ENCODE results near the gene LCNL1. TPM values are rescaled to one million over a fixed set of nuclear protein-coding genes. Genes with fewer than 3 reads are reported as not detected.

The LCNL1 gene
- 0.02 to 0.10 TPM (median 0.05 TPM) in 3 of 5 replicates, not detected in the others for total RNA-seq (2022; extraction: Qiagen RNA extraction; ENCODE audit: low read depth)

DNA sequence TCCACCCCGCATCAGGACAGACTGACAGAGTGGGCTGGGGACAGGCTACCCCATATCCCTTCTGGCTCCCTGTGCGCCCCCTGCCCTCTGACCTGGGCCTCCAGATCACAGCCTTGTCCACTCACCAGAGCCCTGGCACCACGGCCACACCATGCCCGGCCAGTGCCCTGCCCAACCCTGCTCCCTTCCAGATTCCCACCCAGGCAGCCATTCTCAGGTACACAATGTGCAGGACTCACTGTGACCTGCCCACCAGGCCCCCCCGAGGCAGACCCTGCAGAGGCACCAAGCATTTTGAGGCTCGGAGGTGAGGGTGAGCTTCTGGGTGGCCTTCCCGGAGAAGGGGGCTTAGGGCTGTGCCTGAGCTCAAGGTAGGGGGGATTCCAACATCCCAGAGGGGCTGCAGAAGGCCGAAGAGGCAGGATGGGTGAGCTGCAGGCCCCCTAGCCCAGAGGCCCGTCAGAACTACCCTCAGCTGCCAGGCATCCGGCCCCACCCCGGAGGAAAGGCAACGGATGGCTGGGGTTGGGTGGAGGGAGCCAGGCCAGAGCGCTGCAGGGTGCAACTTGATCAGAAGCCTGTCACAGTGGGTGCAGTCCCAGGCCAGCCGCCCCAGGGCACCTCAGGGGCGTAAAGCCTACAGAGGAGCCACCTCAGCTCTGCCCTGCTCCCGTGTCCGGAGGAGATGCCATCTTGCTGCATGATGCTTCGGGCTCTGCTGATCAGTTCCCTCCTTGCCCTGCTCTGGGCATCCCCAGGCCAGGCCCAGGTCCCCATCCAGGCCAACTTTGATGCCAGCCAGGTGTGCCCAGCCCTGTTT is at the start of gene LCNL1:
Gene LCNL1 (plus strand): TSS at position 762 of the 820 bp plus-strand sequence. CDS start 594 bp downstream, outside the sequence.

DNA sequence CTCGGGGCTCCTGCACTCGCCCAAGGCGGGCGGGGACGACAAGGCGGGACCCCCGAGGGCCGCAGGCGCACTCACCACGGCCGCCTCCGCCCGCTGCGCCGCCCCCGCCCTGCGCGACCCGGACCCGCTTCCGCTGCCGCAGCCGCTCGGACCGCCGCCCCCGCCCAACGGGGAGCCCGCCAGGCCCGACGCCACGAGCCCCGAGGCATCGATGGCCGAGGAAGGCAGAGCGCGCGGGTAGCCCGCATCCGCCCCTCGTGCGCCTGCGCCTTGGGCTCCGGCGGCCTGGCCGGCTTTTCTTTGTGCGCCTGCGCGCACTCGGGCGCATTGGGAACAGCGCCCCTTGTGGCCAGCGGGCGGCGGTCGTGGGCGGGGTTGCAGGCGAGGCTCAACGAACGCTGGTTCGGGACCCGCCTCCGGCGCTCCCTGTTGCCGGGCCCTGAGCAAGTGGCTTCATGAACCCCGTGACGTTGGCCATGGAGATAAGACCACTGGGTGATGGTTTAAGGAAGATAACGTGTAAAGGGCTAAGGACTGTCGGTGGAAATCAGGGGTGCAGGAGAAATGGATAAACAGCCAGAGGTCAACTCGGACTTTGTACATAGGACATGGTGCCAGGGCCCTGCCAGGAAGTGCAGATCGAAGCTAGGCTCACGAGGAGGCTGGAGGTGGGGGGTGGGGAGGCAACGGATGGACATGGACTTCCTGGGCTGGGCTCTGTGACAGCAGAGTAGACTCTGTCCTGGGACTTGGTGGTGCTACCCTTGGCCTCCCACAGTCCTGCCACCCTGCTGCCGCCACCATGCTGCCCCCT is 38.1 kb upstream of the LCNL1 start, which contains the start of the genes C8G and FBXW5:
Gene C8G (plus strand): TSS at position 725 of the 814 bp plus-strand sequence. CDS start 78 bp downstream, at position 803.
Gene FBXW5 (minus strand): TSS at position 220 of the 814 bp plus-strand sequence. CDS start 655 bp downstream, outside the sequence.

DNA sequence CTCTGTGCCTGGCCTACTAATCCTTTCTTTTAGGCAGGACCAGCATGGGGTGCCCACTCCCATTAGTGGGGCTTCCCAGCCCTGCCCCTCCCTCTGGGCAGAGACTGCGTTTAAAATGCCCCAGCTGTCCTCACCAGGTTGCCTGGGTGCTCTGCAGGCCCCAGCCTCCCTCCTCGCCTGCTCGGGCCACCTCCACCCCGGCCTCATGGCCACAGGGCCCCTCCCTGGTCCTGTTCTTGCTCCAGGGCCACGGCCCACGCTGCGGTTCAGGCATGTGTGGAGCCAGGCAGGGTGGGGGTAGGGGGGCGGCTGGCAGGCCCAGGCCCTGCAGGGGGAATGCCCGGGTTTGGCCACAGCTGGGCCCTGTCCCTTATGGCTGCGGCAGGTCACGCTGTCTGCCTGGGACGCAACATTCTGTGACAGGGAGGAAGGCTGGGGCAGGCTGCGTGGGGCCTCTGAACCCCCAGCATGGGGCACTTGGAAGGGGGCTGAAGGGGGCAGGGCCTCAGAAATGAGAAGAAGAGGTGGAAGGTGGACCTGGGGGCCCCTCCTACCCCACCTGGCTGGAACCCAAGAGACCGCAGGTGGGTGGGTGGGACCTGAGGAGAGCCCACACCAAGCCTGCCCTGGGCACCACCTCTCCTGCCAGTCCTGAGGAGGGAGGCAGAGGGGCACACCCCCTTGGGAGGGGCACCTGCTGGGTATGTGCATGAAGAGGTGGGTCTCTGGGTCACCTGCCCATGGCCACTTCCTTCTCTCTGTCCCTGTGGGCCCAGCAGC is 31.1 kb upstream of the LCNL1 start, which contains the start of gene LCN12:
Gene LCN12 (plus strand): TSS at position 733 of the 780 bp plus-strand sequence. CDS start 55 bp downstream, outside the sequence.

DNA sequence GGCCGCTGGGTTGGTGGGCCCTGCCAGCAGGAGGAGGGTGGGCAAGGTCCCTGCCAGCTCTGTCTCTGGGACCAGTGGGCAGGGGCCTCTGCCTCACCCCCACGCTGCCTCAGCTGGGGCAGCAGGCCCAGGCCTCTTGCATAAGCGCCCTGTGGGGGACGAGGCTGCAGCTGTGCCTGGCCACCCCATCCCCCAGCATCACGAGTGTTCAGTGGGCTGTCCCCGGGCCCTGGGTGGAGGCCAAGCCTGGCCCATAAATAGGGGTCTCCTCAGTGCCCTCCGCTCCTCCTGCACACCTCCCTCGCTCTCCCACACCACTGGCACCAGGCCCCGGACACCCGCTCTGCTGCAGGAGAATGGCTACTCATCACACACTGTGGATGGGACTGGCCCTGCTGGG is 5.6 kb upstream of the LCNL1 start, which contains the start of gene PTGDS:
Gene PTGDS (plus strand): TSS at position 282 of the 400 bp plus-strand sequence. CDS start 75 bp downstream, at position 357.

DNA sequence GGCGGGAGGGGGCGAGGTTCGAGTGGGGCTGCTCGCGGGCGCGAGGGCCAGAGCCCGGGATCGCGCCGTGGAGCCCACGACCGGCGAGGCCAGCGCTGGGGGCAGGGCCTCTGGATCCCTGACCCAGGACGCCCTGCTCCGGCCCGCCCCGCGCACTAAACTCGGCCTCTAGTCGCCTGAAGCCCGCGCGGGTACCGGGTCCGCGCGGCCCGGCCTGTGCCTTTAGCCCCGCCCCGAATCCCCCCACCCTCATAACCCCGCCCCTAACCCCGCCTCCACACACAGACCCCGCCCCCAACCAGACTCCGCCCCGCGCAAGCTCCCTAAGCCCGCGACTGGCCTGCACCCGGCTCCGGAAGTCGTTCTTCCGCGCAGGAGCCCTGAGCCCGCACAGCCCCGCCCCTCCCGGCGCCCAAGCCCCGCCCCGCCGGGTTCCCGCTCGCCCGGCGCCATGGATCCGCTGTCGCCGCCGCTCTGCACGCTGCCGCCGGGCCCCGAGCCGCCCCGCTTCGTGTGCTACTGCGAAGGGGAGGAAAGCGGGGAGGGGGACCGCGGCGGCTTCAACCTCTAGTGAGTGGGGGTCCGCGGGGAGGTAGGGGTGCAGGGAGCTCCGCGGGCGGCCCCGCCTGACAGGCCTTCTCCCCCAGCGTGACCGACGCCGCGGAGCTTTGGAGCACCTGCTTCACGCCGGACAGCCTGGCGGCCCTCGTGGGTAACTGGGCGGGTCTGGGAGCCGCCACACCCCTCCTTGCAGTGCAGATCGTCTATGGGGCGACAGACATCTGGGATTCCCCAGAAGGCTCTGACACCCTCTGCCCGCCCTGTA is 9.4 kb downstream of the LCNL1 start, which contains the start of gene PAXX:
Gene PAXX (plus strand): TSS at position 430 of the 826 bp plus-strand sequence. CDS start 22 bp downstream, at position 452.

DNA sequence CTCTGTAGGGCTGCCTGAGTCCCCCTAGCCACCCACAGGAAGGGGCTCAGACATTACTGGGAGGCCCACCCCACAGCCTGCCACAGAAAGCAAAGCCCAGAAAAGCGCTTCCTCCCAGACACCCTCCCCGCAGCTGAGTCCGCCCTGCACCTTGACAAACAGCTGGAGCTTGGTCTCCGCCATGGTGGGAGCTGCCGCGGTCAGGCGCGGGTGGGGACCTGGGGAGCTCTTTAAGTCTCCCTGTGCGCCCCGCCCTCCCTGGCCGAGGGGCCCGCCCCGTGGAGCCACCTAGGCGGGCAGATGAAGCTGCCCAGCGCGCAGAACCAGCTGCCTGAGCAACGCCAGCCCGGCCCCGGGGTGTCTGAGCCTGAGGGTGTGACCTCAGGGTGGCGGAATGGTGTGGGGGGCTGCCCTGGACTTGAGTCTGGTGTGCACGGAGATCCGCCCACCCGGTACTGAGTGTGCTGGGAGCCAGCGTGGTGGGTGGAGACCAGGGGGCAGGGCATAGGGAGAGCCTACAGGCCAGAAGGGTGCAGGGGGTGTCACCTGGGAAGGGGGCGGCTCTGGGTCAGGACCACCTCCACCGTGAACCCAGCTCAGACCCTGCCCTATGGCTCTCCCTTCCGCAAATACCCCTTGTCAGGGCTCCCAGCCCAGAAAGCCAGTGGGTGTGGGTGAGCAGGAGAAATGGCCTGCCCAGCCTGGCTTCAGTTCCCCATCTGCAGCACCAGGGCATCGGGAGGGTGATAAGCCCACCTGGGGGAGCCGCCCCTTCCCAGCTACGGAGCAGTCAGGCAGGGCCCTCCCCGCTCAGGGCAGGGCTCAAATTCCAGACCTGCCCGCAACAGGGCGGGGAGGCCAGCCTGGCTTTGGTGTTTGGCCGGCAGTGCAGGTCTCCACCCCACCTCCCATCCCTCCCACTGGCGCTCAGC is 13.8 kb downstream of the LCNL1 start, which contains the start of gene CLIC3:
Gene CLIC3 (minus strand): TSS at position 208 of the 932 bp plus-strand sequence. CDS start 25 bp downstream, at position 183.

DNA sequence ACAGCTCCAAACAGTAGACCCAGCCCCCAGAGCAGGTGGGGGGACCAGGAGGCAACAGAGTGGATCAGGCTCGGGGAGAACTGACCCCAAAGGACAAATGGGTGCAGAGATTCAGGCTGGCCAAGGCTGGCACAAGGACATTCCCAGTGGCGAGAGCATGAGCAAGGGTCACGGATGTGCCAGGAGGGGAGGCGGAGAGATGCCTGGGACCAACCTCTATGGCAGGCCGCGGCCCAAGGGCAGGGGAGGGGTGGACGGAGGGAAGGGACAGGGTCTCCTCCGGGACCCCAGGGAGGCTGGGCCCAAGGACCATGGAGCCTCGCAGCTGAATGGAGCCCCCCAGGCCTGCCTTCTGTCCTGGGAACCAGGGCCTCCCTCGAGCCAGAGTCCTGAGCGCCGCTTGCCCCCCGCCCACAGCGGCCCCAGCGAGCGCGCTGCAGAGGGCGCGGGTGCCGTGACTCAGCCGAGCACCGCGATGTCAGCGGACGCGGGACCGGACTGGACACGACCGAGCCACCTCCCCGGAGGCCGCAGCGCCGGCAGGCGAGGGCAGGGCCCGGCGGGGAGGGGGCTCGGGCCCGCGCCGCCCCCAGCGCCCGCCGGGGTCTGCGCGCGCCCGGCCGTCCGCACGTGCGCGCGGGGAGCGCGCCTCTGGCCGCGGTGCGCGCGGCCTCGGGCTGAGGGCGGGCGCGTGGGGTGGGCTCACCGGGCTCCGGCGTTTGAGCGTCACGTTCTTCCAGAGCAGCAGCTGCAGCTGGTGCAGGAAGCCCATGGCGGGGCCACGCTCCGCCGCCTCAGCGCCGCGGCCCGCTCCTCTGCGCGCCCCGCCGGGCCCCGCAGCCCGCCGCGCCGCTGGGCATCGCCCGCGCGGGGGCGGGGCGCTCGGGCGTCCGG is 44.8 kb downstream of the LCNL1 start, which contains the start of gene ABCA2:
Gene ABCA2 (minus strand): TSS at position 869 of the 894 bp plus-strand sequence. CDS start 97 bp downstream, at position 772.

DNA sequence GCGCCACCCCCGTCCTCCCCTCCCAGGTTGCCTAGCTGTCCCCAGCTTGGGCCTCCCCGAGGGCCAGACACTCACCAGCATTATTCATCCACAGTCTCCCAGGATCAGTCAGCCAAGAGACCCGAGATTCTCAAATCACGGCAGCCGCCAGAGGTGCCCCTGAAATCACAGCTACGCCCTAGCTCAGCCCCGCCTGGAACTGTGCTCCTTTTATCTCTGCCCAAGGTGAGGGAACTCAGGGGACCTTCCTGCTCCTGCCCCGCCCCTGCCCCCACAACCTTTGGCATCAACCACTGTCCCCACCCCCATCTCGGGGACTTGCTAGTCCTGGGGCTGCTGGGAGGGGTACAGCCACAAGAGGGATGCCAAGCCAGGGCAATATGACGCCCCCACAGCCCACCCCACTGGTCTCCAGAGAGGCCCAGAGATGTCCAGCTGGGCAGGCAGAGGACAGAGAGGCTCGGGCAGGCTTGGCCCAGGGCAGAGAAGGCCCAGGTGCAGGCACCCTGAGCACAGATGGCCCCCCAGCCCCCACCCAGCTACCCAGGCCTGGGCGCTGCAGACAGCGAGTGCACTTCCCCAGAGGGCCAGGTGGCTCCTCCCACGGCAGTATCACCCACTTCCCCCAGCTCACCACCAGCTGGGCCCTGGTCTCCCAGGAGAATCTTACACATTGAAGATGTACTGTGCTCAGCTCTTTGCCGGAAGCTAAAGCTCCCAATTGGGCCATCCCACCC is 49.3 kb downstream of the LCNL1 start, which contains the start of gene FUT7:
Gene FUT7 (minus strand): TSS at position 185 of the 737 bp plus-strand sequence. CDS start 97 bp downstream, at position 88.

Other genes starting within 250 kb of the LCNL1 start
- gene LCN10, start 240.1 kb upstream of the LCNL1 start, total RNA-seq (2022; extraction: Qiagen RNA extraction; ENCODE audit: low read depth): not detected in 5 replicates
- gene LCN6, start 234.5 kb upstream of the LCNL1 start, total RNA-seq (2022; extraction: Qiagen RNA extraction; ENCODE audit: low read depth): not detected in 5 replicates
- gene LCN8, start 224.8 kb upstream of the LCNL1 start, total RNA-seq (2022; extraction: Qiagen RNA extraction; ENCODE audit: low read depth): not detected in 5 replicates
- gene LCN15, start 218.5 kb upstream of the LCNL1 start, total RNA-seq (2022; extraction: Qiagen RNA extraction; ENCODE audit: low read depth): not detected in 5 replicates
- 64.9 to 72.6 TPM (median 70.3 TPM) in 5 replicates for gene TMEM141, start 191.6 kb upstream of the LCNL1 start, total RNA-seq (2022; extraction: Qiagen RNA extraction; ENCODE audit: low read depth)
- 0.10 to 0.34 TPM (median 0.26 TPM) in 5 replicates for gene CCDC183, start 186.7 kb upstream of the LCNL1 start, total RNA-seq (2022; extraction: Qiagen RNA extraction; ENCODE audit: low read depth)
- 65.6 to 91.8 TPM (median 82.0 TPM) in 5 replicates for gene RABL6, start 175.0 kb upstream of the LCNL1 start, total RNA-seq (2022; extraction: Qiagen RNA extraction; ENCODE audit: low read depth)
- 3.2 to 4.8 TPM (median 3.8 TPM) in 5 replicates for gene AJM1, start 140.5 kb upstream of the LCNL1 start, total RNA-seq (2022; extraction: Qiagen RNA extraction; ENCODE audit: low read depth)
- 270 to 314 TPM (median 281 TPM) in 5 replicates for gene PHPT1, start 133.6 kb upstream of the LCNL1 start, total RNA-seq (2022; extraction: Qiagen RNA extraction; ENCODE audit: low read depth)
- gene MAMDC4, start 130.6 kb upstream of the LCNL1 start, total RNA-seq (2022; extraction: Qiagen RNA extraction; ENCODE audit: low read depth): 1.8 to 5.4 TPM (median 4.1 TPM) in 5 replicates
- 440 to 480 TPM (median 443 TPM) in 5 replicates for gene EDF1, start 116.7 kb upstream of the LCNL1 start, total RNA-seq (2022; extraction: Qiagen RNA extraction; ENCODE audit: low read depth)
- gene TRAF2, start 96.5 kb upstream of the LCNL1 start, total RNA-seq (2022; extraction: Qiagen RNA extraction; ENCODE audit: low read depth): 42.4 to 76.5 TPM (median 63.8 TPM) in 5 replicates
- 67.1 to 97.1 TPM (median 91.2 TPM) in 5 replicates for gene FBXW5, start 38.3 kb upstream of the LCNL1 start, total RNA-seq (2022; extraction: Qiagen RNA extraction; ENCODE audit: low read depth)
- 0.71 to 1.5 TPM (median 1.1 TPM) in 5 replicates for gene C8G, start 37.8 kb upstream of the LCNL1 start, total RNA-seq (2022; extraction: Qiagen RNA extraction; ENCODE audit: low read depth)
- gene LCN12, start 30.7 kb upstream of the LCNL1 start, total RNA-seq (2022; extraction: Qiagen RNA extraction; ENCODE audit: low read depth): 0.95 to 1.9 TPM (median 1.4 TPM) in 5 replicates
- 0.28 to 0.37 TPM (median 0.33 TPM) in 3 of 5 replicates, not detected in the others for gene PTGDS, start 5.5 kb upstream of the LCNL1 start, total RNA-seq (2022; extraction: Qiagen RNA extraction; ENCODE audit: low read depth)
- gene PAXX, start 9.4 kb downstream of the LCNL1 start, total RNA-seq (2022; extraction: Qiagen RNA extraction; ENCODE audit: low read depth): 44.8 to 86.6 TPM (median 72.0 TPM) in 5 replicates
- gene CLIC3, start 13.6 kb downstream of the LCNL1 start, total RNA-seq (2022; extraction: Qiagen RNA extraction; ENCODE audit: low read depth): 2.2 to 2.7 TPM (median 2.6 TPM) in 5 replicates
- gene ABCA2, start 45.2 kb downstream of the LCNL1 start, total RNA-seq (2022; extraction: Qiagen RNA extraction; ENCODE audit: low read depth): 19.3 to 29.0 TPM (median 25.8 TPM) in 5 replicates
- 0.12 TPM in 1 of 5 replicates, not detected in the others for gene FUT7, start 49.1 kb downstream of the LCNL1 start, total RNA-seq (2022; extraction: Qiagen RNA extraction; ENCODE audit: low read depth)
- gene NPDC1, start 63.2 kb downstream of the LCNL1 start, total RNA-seq (2022; extraction: Qiagen RNA extraction; ENCODE audit: low read depth): 43.4 to 83.2 TPM (median 74.9 TPM) in 5 replicates
- gene ENTPD2, start 71.1 kb downstream of the LCNL1 start, total RNA-seq (2022; extraction: Qiagen RNA extraction; ENCODE audit: low read depth): 0.67 to 0.95 TPM (median 0.82 TPM) in 5 replicates
- gene SAPCD2, start 87.6 kb downstream of the LCNL1 start, total RNA-seq (2022; extraction: Qiagen RNA extraction; ENCODE audit: low read depth): 15.1 to 29.3 TPM (median 23.8 TPM) in 5 replicates
- gene UAP1L1, start 94.5 kb downstream of the LCNL1 start, total RNA-seq (2022; extraction: Qiagen RNA extraction; ENCODE audit: low read depth): 10.5 to 16.3 TPM (median 11.5 TPM) in 5 replicates
- gene MAN1B1, start 104.0 kb downstream of the LCNL1 start, total RNA-seq (2022; extraction: Qiagen RNA extraction; ENCODE audit: low read depth): 44.5 to 52.7 TPM (median 47.9 TPM) in 5 replicates
- 73.1 to 121 TPM (median 107 TPM) in 5 replicates for gene DPP7, start 131.7 kb downstream of the LCNL1 start, total RNA-seq (2022; extraction: Qiagen RNA extraction; ENCODE audit: low read depth)
- gene GRIN1, start 156.2 kb downstream of the LCNL1 start, total RNA-seq (2022; extraction: Qiagen RNA extraction; ENCODE audit: low read depth): 0.10 to 0.62 TPM (median 0.57 TPM) in 5 replicates
- 0.26 to 1.5 TPM (median 1.0 TPM) in 5 replicates for gene LRRC26, start 187.1 kb downstream of the LCNL1 start, total RNA-seq (2022; extraction: Qiagen RNA extraction; ENCODE audit: low read depth)
- not detected in 5 replicates for gene TMEM210, start 189.1 kb downstream of the LCNL1 start, total RNA-seq (2022; extraction: Qiagen RNA extraction; ENCODE audit: low read depth)
- gene ANAPC2, start 205.6 kb downstream of the LCNL1 start, total RNA-seq (2022; extraction: Qiagen RNA extraction; ENCODE audit: low read depth): 24.3 to 40.2 TPM (median 35.5 TPM) in 5 replicates
- gene SSNA1, start 205.7 kb downstream of the LCNL1 start, total RNA-seq (2022; extraction: Qiagen RNA extraction; ENCODE audit: low read depth): 108 to 146 TPM (median 135 TPM) in 5 replicates
- 6.0 to 10.7 TPM (median 9.6 TPM) in 5 replicates for gene TPRN, start 217.7 kb downstream of the LCNL1 start, total RNA-seq (2022; extraction: Qiagen RNA extraction; ENCODE audit: low read depth)
- gene TMEM203, start 222.7 kb downstream of the LCNL1 start, total RNA-seq (2022; extraction: Qiagen RNA extraction; ENCODE audit: low read depth): 32.6 to 45.1 TPM (median 44.4 TPM) in 5 replicates
- gene NDOR1, start 222.7 kb downstream of the LCNL1 start, total RNA-seq (2022; extraction: Qiagen RNA extraction; ENCODE audit: low read depth): 12.5 to 19.9 TPM (median 19.0 TPM) in 5 replicates
- 1.2 to 2.7 TPM (median 1.8 TPM) in 5 replicates for gene RNF208, start 239.2 kb downstream of the LCNL1 start, total RNA-seq (2022; extraction: Qiagen RNA extraction; ENCODE audit: low read depth)
- 3.2 to 4.2 TPM (median 3.6 TPM) in 5 replicates for gene CYSRT1, start 242.2 kb downstream of the LCNL1 start, total RNA-seq (2022; extraction: Qiagen RNA extraction; ENCODE audit: low read depth)
- gene RNF224, start 244.5 kb downstream of the LCNL1 start, total RNA-seq (2022; extraction: Qiagen RNA extraction; ENCODE audit: low read depth): 0.08 to 0.16 TPM (median 0.14 TPM) in 5 replicates
- 0.07 to 0.14 TPM (median 0.11 TPM) in 4 of 5 replicates, not detected in the other for gene SLC34A3, start 247.9 kb downstream of the LCNL1 start, total RNA-seq (2022; extraction: Qiagen RNA extraction; ENCODE audit: low read depth)

Measured in A549 treated with DMSO at 1 μM for 4 hours (cell line).